Measurements from ENCODE around the gene SPSB4. TPM values are rescaled to one million over a fixed set of nuclear protein-coding genes. Genes with fewer than 3 reads are reported as not detected.

The SPSB4 gene
- under 0.01 TPM in 1 of 2 replicates, not detected in the other for total RNA-seq

DNA sequence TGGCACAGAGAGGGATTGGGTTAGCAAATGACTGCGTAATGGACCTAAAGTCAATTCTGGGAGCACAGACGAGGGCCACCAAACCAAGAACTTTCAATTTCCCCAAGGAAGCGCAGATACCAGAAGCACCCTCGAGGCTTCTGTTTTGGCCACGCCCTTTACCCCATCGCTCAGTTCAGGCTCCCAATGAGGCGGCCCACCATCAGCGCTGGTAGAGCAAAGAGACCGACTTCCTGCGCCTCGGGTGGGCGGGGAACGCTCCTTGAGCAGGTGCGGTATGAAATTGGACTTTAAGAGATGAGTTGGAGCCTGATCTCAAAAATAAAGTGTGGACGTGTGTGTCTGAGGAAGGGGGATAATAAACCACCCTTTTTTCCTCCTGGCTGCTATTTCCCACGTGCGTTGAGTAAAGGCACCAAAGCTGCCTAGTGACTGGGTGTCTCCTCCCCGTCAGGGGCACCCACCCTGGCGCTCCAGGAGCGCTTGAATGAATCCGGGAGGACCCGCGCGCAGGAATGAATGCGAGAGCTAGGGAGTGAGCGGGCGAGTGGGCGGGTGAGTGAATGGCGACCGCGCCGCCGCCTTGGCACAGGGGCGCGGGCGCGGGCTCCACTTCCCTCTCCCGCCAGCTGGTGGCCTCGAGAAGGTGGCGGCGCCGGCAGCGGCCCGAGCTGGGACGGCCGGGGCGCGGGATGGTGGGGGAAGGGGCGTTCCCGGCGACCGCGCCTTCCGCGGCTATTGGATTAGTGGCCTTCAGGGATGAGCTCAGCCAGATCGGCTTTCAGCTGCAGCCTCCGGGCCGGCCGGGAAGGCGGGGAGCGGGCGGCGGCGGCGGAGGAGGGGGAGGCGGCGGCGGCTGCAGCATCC, at the start of gene SPSB4:
Gene SPSB4, plus strand, starts transcription at position 772 of the 867 bp plus-strand sequence. CDS start 14,758 bp downstream, outside the sequence.

Other genes with a start within 250 kb of the SPSB4 start
- 47.4 and 51.9 TPM in 2 replicates for gene SLC25A36, start 109.5 kb upstream of the SPSB4 start, total RNA-seq
- 5.4 and 10.2 TPM in 2 replicates for gene PXYLP1, start 180.5 kb downstream of the SPSB4 start, total RNA-seq